DND-41 (cell line): Measurements from ENCODE around the gene CHST12.

Source experiments
- ATAC-seq: fragments of 200-7000 bp; cut with Tn5 transposase; 3 replicates; pipeline ENCODE4 v1.9.1; 2021; ENCODE audit warnings: low read depth; ENCODE audit not compliant: insufficient read depth
- DNase-seq: peaks from one replicate; pipeline ENCODE4 v3.0.0-alpha.2; 2020
- H2AFZ ChIP-seq: 2 replicates; pipeline ENCODE4 v1.6.0; 2012; ENCODE audit warnings: low read depth, low read length
- H3K27ac ChIP-seq: 2 replicates; pipeline ENCODE4 v1.5.1; 2012; ENCODE audit warnings: low read length, inconsistent platforms
- H3K27me3 ChIP-seq: fragments of 200-600 bp; sonication (generic); 2 replicates; pipeline ENCODE4 v1.6.0; 2012; ENCODE audit warnings: low read length, mild to moderate bottlenecking, inconsistent platforms; ENCODE audit not compliant: insufficient read depth, poor library complexity
- H3K36me3 ChIP-seq: 2 replicates; pipeline ENCODE4 v1.5.1; 2012; ENCODE audit warnings: low read length, inconsistent platforms; ENCODE audit not compliant: insufficient read depth
- H3K4me1 ChIP-seq: 2 replicates; pipeline ENCODE4 v1.5.1; 2012; ENCODE audit warnings: mild to moderate bottlenecking, low read length; ENCODE audit not compliant: insufficient read depth
- H3K4me2 ChIP-seq: 2 replicates; pipeline ENCODE4 v1.6.0; 2012; ENCODE audit warnings: mild to moderate bottlenecking, moderate library complexity, low read length, inconsistent platforms; ENCODE audit not compliant: insufficient read depth
- H3K4me3 ChIP-seq, 2 experiments: fragments of 200-600 bp in 1 of 2; shearing (Covaris generic) in 1 of 2; 2 replicates each; pipeline ENCODE4 v1.5.1; 2012 to 2016; ENCODE audit warnings: inconsistent platforms in 2 of 2, low read length in 2 of 2, mild to moderate bottlenecking in 2 of 2, low read depth in 1 of 2, moderate library complexity in 1 of 2
- H3K79me2 ChIP-seq: 2 replicates; pipeline ENCODE4 v1.6.0; 2012; ENCODE audit warnings: low read length, inconsistent platforms; ENCODE audit not compliant: insufficient read depth
- H3K9ac ChIP-seq: 2 replicates; pipeline ENCODE4 v1.6.0; 2012; ENCODE audit warnings: low read depth, mild to moderate bottlenecking, inconsistent platforms, low read length, moderate library complexity
- H3K9me3 ChIP-seq: 2 replicates; pipeline ENCODE4 v1.5.1; 2012; ENCODE audit warnings: low read length, moderate library complexity, mild to moderate bottlenecking, inconsistent platforms; ENCODE audit not compliant: insufficient read depth, severe bottlenecking
- H4K20me1 ChIP-seq: 2 replicates; pipeline ENCODE4 v1.6.0; 2012; ENCODE audit warnings: low read length; ENCODE audit not compliant: insufficient read depth
- CTCF ChIP-seq: IDR thresholded peaks from 2 replicates; pipeline ENCODE4 v1.5.1; 2012; ENCODE audit warnings: borderline replicate concordance, low read length, moderate library complexity, mild to moderate bottlenecking; ENCODE audit not compliant: poor library complexity, severe bottlenecking; ENCODE audit errors: extremely low read depth
- EZH2 ChIP-seq: IDR thresholded peaks from 3 replicates; pipeline ENCODE4 v1.6.1; 2012; ENCODE audit warnings: borderline replicate concordance, low read depth, mild to moderate bottlenecking, moderate library complexity, low read length, inconsistent platforms; ENCODE audit not compliant: severe bottlenecking

CHST12 gene

GRCh38 chr7:2404714-2405119, 1.3 kb downstream of the CHST12 start:
- no peak for DNase-seq
- ATAC-seq: no peak
- peak overlapping the region; percentile 78 for H3K9ac ChIP-seq
- H3K27me3 ChIP-seq: no peaks in the 10 kb centered on the region
- no peaks in the 10 kb centered on the region for H3K9me3 ChIP-seq
- peak overlapping the region; percentile 72 to 83; a peak in 3 of 4 replicates for H3K4me3 ChIP-seq
- H3K4me1 ChIP-seq: peaks cover 50% of the 10 kb centered on the region
- peaks cover 25% of the 10 kb centered on the region for H4K20me1 ChIP-seq
- H3K4me2 ChIP-seq: peak overlapping the region; percentile 81
- no peak overlapping the region for H2AFZ ChIP-seq
- H3K36me3 ChIP-seq: no peaks in the 10 kb centered on the region
- TF ChIP-seq CTCF: no peak
- no peak for TF ChIP-seq EZH2
- H3K27ac ChIP-seq: no peak overlapping the region; the same call in 1 of the 2 replicates
- H3K79me2 ChIP-seq: peaks cover 20% of the 10 kb centered on the region

GRCh38 chr7:2405201-2405600, 1.8 kb downstream of the CHST12 start:
- H2AFZ ChIP-seq: no peak overlapping the region
- DNase-seq (no peak), ATAC-seq (no peak)
- H3K4me2 ChIP-seq: peak overlapping the region; percentile 81
- H3K27me3 ChIP-seq: no peaks in the 10 kb centered on the region
- no peaks in the 10 kb centered on the region for H3K9me3 ChIP-seq
- peaks cover 29% of the 10 kb centered on the region for H4K20me1 ChIP-seq
- TF ChIP-seq EZH2 (no peak), CTCF (no peak)
- no peaks in the 10 kb centered on the region for H3K36me3 ChIP-seq
- no peak overlapping the region for H3K27ac ChIP-seq
- peaks cover 20% of the 10 kb centered on the region for H3K79me2 ChIP-seq
- H3K9ac ChIP-seq: peak overlapping the region; percentile 41
- H3K4me3 ChIP-seq: peak overlapping the region in 1 of 2 experiments; percentile 53; a peak in 2 of 4 replicates
- H3K4me1 ChIP-seq: peaks cover 45% of the 10 kb centered on the region

GRCh38 chr7:2405601-2406345, 2.4 kb downstream of the CHST12 start:
- Histone ChIP-seq H2AFZ (no peak overlapping the region), H4K20me1 (peaks cover 34% of the 10 kb centered on the region), H3K4me1 (peaks cover 43% of the 10 kb centered on the region), H3K4me2 (peak overlapping the region; percentile 81), H3K27me3 (no peaks in the 10 kb centered on the region), H3K9ac (peak overlapping the region; percentile 41), H3K79me2 (peaks cover 24% of the 10 kb centered on the region), H3K36me3 (no peaks in the 10 kb centered on the region), H3K4me3 (peak overlapping the region; percentile 17 to 53; a peak in 3 of 4 replicates), H3K27ac (peak overlapping the region; percentile 72), H3K9me3 (no peaks in the 10 kb centered on the region)
- peak; percentile 75 for DNase-seq
- ATAC-seq: peak; percentile 71
- TF ChIP-seq CTCF (no peak), EZH2 (no peak)
